Measurements from ENCODE around the gene BCAP31.

The BCAP31 gene

DNA sequence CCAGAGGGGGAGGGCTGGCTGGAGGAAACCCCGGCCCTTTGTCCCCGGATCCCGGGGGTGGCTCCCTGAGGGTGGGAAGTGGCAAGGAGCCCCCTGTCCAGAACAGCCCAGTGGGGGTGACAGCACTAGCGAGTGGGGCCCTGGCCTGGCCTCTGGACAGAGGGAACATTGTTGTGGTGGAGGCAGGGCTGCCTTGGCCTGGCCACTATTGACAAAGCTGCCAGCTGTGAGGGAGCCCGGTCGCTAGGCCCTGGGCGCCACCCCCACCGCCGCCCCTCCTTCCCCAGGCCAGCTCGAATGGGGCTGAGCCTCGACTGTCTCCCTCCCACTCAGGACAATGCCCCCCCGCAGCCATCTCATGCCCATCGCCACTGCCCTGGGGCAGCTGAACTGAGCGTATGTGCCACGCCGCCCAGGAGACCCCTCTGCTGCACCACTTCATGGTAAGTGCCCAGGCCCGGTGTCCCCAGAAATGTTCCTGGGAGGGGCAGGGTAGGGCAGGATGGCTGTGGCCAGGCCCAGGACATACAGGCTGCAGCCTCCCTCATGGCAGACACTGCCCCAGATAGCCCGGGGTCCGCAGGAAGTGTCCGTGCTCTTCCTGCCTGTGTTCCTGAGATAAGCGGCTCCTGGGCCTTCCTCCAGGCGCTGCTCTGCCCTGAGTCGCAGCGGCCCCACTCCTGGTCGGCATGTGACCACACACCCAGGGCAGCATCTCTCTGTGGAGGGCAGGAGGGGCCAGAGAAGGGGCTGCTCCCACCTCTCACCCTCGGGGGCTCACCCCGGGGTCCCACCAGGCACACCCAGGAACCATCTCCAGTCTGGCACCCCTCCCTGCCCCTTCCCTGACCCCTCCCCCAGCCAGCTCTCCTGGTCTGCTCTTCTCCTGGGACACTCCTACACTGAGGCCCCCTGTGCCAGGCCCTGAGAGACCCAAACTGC, 41.2 kb upstream of the BCAP31 start:
- Histone ChIP-seq H3K27ac (replicated peaks) (no peak overlapping the region), H3K27me3 (ENCODE audit: insufficient read depth, poor library complexity, severe bottlenecking) (no peaks in the 10 kb centered on the region), H3K4me3 (replicated peaks; ENCODE audit: insufficient read depth, low read length) (no peak overlapping the region)
- DNase-seq (ENCODE audit: low read depth in 1 of 2, low spot score in 1 of 2) = no peak
- TF ChIP-seq GABPA (IDR thresholded peaks at IDR 0.05; ENCODE audit: low read depth) (no peak), REST (IDR thresholded peaks at IDR 0.05; ENCODE audit: insufficient replicate concordance, low read depth) (no peak), SPI1 (IDR thresholded peaks at IDR 0.05; ENCODE audit: borderline replicate concordance, low read depth) (no peak), POLR2AphosphoS5 (IDR thresholded peaks at IDR 0.05; ENCODE audit: low read depth) (no peak)
- TF ChIP-seq, protein P1, sequence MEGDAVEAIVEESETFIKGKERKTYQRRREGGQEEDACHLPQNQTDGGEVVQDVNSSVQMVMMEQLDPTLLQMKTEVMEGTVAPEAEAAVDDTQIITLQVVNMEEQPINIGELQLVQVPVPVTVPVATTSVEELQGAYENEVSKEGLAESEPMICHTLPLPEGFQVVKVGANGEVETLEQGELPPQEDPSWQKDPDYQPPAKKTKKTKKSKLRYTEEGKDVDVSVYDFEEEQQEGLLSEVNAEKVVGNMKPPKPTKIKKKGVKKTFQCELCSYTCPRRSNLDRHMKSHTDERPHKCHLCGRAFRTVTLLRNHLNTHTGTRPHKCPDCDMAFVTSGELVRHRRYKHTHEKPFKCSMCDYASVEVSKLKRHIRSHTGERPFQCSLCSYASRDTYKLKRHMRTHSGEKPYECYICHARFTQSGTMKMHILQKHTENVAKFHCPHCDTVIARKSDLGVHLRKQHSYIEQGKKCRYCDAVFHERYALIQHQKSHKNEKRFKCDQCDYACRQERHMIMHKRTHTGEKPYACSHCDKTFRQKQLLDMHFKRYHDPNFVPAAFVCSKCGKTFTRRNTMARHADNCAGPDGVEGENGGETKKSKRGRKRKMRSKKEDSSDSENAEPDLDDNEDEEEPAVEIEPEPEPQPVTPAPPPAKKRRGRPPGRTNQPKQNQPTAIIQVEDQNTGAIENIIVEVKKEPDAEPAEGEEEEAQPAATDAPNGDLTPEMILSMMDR (IDR thresholded peaks at IDR 0.05; ENCODE audit: insufficient read depth, low read length) = no peak

DNA sequence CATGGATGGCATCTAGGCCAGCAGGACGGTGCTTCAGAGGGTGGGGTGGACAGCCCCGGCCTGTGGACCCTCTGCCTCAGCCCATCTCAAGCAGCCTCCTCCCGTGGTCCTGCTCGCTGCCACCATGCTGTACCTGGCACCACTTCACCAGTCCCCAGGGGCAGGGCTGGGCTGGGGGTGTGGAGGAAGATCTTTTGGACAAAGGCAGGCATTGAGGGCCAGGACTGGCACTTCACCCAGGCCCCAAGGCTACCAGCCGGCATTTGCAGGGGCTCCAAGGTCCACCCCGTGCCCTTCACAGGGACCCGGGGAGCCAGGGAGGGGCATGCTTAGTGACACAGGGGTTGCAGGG, 40.6 kb upstream of the BCAP31 start:
- Histone ChIP-seq H3K4me3 (replicated peaks; ENCODE audit: insufficient read depth, low read length) (no peak overlapping the region), H3K27ac (replicated peaks) (no peak overlapping the region), H3K27me3 (ENCODE audit: insufficient read depth, poor library complexity, severe bottlenecking) (no peaks in the 10 kb centered on the region)
- TF ChIP-seq REST (IDR thresholded peaks at IDR 0.05; ENCODE audit: insufficient replicate concordance, low read depth) = no peak
- no peak for TF ChIP-seq GABPA (IDR thresholded peaks at IDR 0.05; ENCODE audit: low read depth)
- TF ChIP-seq, protein P1 (IDR thresholded peaks at IDR 0.05; ENCODE audit: insufficient read depth, low read length) = no peak
- no peak for TF ChIP-seq SPI1 (IDR thresholded peaks at IDR 0.05; ENCODE audit: borderline replicate concordance, low read depth)
- TF ChIP-seq POLR2AphosphoS5 (IDR thresholded peaks at IDR 0.05; ENCODE audit: low read depth) = no peak
- DNase-seq (ENCODE audit: low read depth in 1 of 2, low spot score in 1 of 2) = no peak

- no peak within 1 kb of the TSS for H3K27ac ChIP-seq (replicated peaks)
- H3K27me3 ChIP-seq (ENCODE audit: insufficient read depth, poor library complexity, severe bottlenecking) = no peaks in the 10 kb centered on the region
- H3K4me3 ChIP-seq (replicated peaks; ENCODE audit: insufficient read depth, low read length) = no peak within 1 kb of the TSS
- no peak for TF ChIP-seq GABPA (IDR thresholded peaks at IDR 0.05; ENCODE audit: low read depth)
- TF ChIP-seq, protein P1 (IDR thresholded peaks at IDR 0.05; ENCODE audit: insufficient read depth, low read length) = peak; percentile 49
- TF ChIP-seq REST (IDR thresholded peaks at IDR 0.05; ENCODE audit: insufficient replicate concordance, low read depth) = no peak
- TF ChIP-seq POLR2AphosphoS5 (IDR thresholded peaks at IDR 0.05; ENCODE audit: low read depth) = no peak
- peak; percentile 29 to 77 for DNase-seq (ENCODE audit: low read depth in 1 of 2, low spot score in 1 of 2)
Measured at GRCh38 chrX:153763989-153764755, 40.0 kb upstream of the BCAP31 start, which contains the start of gene PLXNB3. TSS of gene PLXNB3 (plus strand) at chrX:153764249. CDS start at chrX:153765536, 1,287 bp downstream.

All from HL-60 (cell line).